ENCODE data around the gene GAPDH. TPM values are rescaled to one million over a fixed set of nuclear protein-coding genes. Genes with fewer than 3 reads are reported as not detected.
"Not testable (repeated sequence)": the region's sequence is repeated elsewhere in the genome, so short reads cannot be mapped to it uniquely, and the experiment has no call there.

GAPDH gene
- total and polyA plus RNA-seq, 2 donors, result 1,220 to 3,026 TPM

DNA sequence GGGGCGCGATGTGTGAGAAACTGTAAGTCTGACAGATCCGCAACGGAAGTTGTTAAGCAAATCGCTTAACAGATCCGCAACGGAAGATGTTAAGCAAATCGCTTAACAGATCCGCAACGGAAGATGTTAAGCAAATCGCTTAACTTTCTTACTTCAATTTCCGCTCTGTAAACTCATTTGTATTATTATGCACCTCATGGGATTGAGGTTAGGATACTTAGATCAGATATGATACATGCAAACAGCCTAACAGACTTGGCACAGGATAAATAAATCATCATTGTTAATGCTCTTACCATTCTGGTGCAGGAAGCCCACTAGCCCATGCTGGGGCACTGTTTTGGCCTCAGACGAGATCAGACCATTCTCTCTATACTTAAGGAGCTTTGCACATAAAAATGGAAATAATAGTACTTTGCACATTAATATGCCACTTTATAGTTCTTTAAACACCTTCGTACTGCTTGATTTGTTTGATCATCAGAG, 40.0 kb upstream of the GAPDH start:
- peak overlapping the region; percentile 74 to 98 for H3K4me3 ChIP-seq (ENCODE audit: low read length in 2 of 2)
- WGBS, result 2% methylated on average over 14 of the region's 14 CpGs
- H3K27ac ChIP-seq (ENCODE audit: low read depth in 1 of 2, low read length in 1 of 2), result peak overlapping the region; percentile 99
- peak in 3 of 9 donors; percentile 18 to 37 (median 27) for DNase-seq (ENCODE audit: low read depth in 6 of 9, low spot score in 9 of 9)
- H3K9me3 ChIP-seq (ENCODE audit: control insufficient read depth in 2 of 2, insufficient read depth in 1 of 2, low read length in 1 of 2), result no peaks in the 10 kb centered on the region
- peaks cover 24 to 51% of the 10 kb centered on the region in 2 donors for H3K36me3 ChIP-seq (ENCODE audit: control insufficient read depth in 2 of 2, insufficient read depth in 2 of 2, low read length in 1 of 2)
- H3K27me3 ChIP-seq (ENCODE audit: control insufficient read depth in 2 of 2, insufficient read depth in 1 of 2, low read length in 1 of 2), result no peaks in the 10 kb centered on the region
- peaks cover 21 to 22% of the 10 kb centered on the region in 2 donors for H3K4me1 ChIP-seq (ENCODE audit: control insufficient read depth in 2 of 2, insufficient read depth in 2 of 2, low read length in 2 of 2)

DNA sequence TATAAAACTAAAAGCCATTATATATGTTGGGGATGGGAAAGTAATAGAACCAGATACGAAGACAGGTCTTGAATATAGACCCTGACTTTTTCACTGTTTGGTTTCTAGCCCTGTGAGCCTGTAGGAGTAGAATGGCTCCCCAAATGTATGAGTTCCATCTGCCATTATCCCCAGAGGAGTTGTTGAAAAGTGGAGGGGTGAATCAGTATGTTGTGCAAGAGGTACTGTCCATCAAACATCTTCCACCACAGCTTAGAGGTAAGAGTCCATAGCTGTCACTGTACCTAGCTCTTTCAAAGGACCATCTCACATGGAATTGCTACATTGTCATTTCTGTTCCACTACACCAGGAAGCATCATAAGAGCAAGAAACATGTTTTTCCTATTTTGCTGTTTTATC, 39.3 kb upstream of the GAPDH start:
- WGBS, result 90% methylated on average over 1 of the region's 1 CpG
- Histone ChIP-seq H3K4me1 (ENCODE audit: control insufficient read depth in 2 of 2, insufficient read depth in 2 of 2, low read length in 2 of 2) (peaks cover 21 to 22% of the 10 kb centered on the region in 2 donors), H3K36me3 (ENCODE audit: control insufficient read depth in 2 of 2, insufficient read depth in 2 of 2, low read length in 1 of 2) (peaks cover 30 to 57% of the 10 kb centered on the region in 2 donors)

DNA sequence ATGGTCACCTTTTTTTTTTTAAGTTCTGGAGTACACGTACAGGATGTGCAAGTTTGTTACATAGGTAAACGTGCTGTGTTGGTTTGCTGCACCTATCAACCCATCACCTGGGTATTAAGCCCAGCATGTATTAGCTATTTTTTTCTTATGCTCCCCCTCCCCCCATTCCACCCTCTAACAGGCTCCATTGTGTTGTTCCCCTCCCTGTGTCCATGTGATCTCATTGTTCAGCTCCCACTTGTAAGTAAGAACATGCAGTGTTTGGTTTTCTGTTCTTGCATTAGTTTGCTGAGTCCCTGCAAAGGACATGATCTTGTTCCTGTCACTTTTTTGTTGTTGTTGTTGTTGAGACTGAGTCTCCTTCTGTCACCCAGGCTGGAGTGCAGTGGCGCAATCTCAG, 37.0 kb upstream of the GAPDH start:
- not testable (repeated sequence) for DNase-seq (ENCODE audit: low read depth in 6 of 9, low spot score in 9 of 9); H3K27me3 ChIP-seq (ENCODE audit: control insufficient read depth in 2 of 2, insufficient read depth in 1 of 2, low read length in 1 of 2); H3K4me3 ChIP-seq (ENCODE audit: low read length in 2 of 2); H3K9me3 ChIP-seq (ENCODE audit: control insufficient read depth in 2 of 2, insufficient read depth in 1 of 2, low read length in 1 of 2); H3K27ac ChIP-seq (ENCODE audit: low read depth in 1 of 2, low read length in 1 of 2)
- H3K36me3 ChIP-seq (ENCODE audit: control insufficient read depth in 2 of 2, insufficient read depth in 2 of 2, low read length in 1 of 2), result peaks cover 42 to 67% of the 10 kb centered on the region in 2 donors
- 85% methylated on average over 3 of the region's 3 CpGs for WGBS
- peaks cover 17 to 19% of the 10 kb centered on the region in 2 donors for H3K4me1 ChIP-seq (ENCODE audit: control insufficient read depth in 2 of 2, insufficient read depth in 2 of 2, low read length in 2 of 2)

More for the DNA sequence above, 39.3 kb upstream of the GAPDH start:
- peak overlapping the region; percentile 31 to 99 for H3K27ac ChIP-seq (ENCODE audit: low read depth in 1 of 2, low read length in 1 of 2)
- peak overlapping the region; percentile 74 to 98 for H3K4me3 ChIP-seq (ENCODE audit: low read length in 2 of 2)
- DNase-seq (ENCODE audit: low read depth in 6 of 9, low spot score in 9 of 9), result no peak
- H3K9me3 ChIP-seq (ENCODE audit: control insufficient read depth in 2 of 2, insufficient read depth in 1 of 2, low read length in 1 of 2), result no peaks in the 10 kb centered on the region
- H3K27me3 ChIP-seq (ENCODE audit: control insufficient read depth in 2 of 2, insufficient read depth in 1 of 2, low read length in 1 of 2), result no peaks in the 10 kb centered on the region

DNA sequence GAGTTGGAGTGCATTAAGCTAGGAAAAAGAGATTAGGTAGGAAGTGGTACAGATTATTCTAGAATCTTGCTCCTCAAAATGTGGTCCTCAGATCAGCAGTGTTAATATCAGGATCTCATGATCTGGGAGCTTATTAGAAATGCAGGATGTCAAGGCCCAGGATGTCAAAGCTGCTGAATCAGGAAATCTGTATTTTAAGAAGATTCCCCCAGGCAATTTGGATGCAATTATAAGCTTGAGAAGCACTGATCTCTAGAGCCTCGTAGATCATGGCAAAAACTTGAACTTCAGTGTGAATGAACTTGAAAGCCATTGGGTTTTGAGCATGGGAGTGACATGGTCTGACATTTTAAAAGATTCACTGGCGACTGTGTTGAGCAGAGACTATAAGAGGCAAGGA, 33.9 kb upstream of the GAPDH start:
- Histone ChIP-seq H3K9me3 (ENCODE audit: control insufficient read depth in 2 of 2, insufficient read depth in 1 of 2, low read length in 1 of 2) (no peaks in the 10 kb centered on the region), H3K4me3 (ENCODE audit: low read length in 2 of 2) (no peak overlapping the region), H3K4me1 (ENCODE audit: control insufficient read depth in 2 of 2, insufficient read depth in 2 of 2, low read length in 2 of 2) (peaks cover 8 to 12% of the 10 kb centered on the region in 2 donors), H3K27ac (ENCODE audit: low read depth in 1 of 2, low read length in 1 of 2) (no peak overlapping the region), H3K27me3 (ENCODE audit: control insufficient read depth in 2 of 2, insufficient read depth in 1 of 2, low read length in 1 of 2) (no peaks in the 10 kb centered on the region), H3K36me3 (ENCODE audit: control insufficient read depth in 2 of 2, insufficient read depth in 2 of 2, low read length in 1 of 2) (peaks cover 61 to 84% of the 10 kb centered on the region in 2 donors)
- no peak for DNase-seq (ENCODE audit: low read depth in 6 of 9, low spot score in 9 of 9)
- 96% methylated on average over 2 of the region's 2 CpGs for WGBS

DNA sequence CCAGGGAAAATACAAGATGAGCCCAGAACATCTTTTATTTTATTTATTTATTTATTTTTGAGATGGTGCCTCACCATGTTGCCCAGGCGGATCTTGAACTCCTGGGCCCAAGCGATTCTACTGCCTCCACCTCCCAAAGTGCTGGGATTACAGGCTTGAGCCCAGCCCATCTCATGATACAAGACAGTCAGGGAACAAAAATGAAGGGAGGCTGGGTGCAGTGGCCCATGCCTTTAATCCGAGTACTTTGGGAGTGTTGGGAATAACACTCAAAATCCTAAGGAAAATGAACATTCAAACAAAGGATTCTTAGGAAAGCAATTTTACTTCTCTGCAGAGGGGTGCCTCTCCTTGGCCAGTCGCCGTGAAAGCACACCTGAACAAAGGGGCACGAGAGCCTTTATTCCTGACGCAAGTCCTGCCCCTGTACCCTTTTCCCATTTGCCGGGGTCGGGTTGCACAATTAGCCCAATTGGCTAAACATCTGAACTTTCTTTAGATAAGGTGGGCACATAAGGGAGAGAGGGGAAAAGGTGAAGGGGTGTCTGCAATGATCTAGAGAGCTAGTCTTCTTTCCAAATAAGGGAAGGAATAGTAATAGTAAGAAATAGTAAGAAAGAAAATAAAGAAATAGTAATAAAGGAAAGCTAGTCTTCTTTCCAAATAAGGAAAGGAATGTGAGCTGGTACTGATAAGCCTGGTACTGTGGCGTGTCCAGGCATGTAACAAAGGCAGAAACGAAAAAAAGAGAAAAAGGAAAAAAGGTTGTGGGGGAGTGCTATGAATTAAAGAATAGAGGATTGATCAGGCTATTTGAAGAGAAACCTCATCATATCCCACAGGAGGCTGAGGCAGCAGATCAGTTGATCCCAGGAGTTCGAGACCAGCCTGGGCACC, 27.0 kb upstream of the GAPDH start:
- no peak overlapping the region for H3K4me3 ChIP-seq (ENCODE audit: low read length in 2 of 2)
- WGBS, result 96% methylated on average over 12 of the region's 12 CpGs
- peaks cover 56 to 78% of the 10 kb centered on the region in 2 donors for H3K36me3 ChIP-seq (ENCODE audit: control insufficient read depth in 2 of 2, insufficient read depth in 2 of 2, low read length in 1 of 2)
- H3K27me3 ChIP-seq (ENCODE audit: control insufficient read depth in 2 of 2, insufficient read depth in 1 of 2, low read length in 1 of 2), result no peaks in the 10 kb centered on the region
- no peaks in the 10 kb centered on the region for H3K4me1 ChIP-seq (ENCODE audit: control insufficient read depth in 2 of 2, insufficient read depth in 2 of 2, low read length in 2 of 2)
- no peak for DNase-seq (ENCODE audit: low read depth in 6 of 9, low spot score in 9 of 9)
- H3K9me3 ChIP-seq (ENCODE audit: control insufficient read depth in 2 of 2, insufficient read depth in 1 of 2, low read length in 1 of 2), result no peaks in the 10 kb centered on the region
- no peak overlapping the region for H3K27ac ChIP-seq (ENCODE audit: low read depth in 1 of 2, low read length in 1 of 2)

DNA sequence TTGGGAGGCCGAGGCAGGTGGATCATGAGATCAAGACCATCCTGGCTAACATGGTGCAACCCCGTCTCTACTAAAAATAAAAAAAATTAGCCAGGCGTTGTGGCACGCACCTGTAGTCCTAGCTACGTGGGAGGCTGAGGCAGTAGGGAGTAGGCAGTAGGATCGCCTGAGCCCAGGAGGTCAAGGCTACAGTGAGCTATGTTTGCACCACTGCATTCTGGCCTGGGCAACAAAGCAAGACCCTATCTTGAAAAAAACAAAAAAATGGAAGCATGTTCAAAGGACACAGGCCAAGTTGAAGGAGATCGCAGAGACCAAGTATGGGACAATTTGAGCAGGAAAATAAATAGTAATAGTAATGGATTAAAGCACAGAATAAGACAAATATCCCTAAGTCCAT, 26.2 kb upstream of the GAPDH start:
- peaks cover 58 to 83% of the 10 kb centered on the region in 2 donors for H3K36me3 ChIP-seq (ENCODE audit: control insufficient read depth in 2 of 2, insufficient read depth in 2 of 2, low read length in 1 of 2)
- DNase-seq (ENCODE audit: low read depth in 6 of 9, low spot score in 9 of 9), result no peak
- WGBS, result 84% methylated on average over 7 of the region's 7 CpGs
- no peaks in the 10 kb centered on the region for H3K4me1 ChIP-seq (ENCODE audit: control insufficient read depth in 2 of 2, insufficient read depth in 2 of 2, low read length in 2 of 2)
- no peak overlapping the region for H3K4me3 ChIP-seq (ENCODE audit: low read length in 2 of 2)
- no peaks in the 10 kb centered on the region for H3K9me3 ChIP-seq (ENCODE audit: control insufficient read depth in 2 of 2, insufficient read depth in 1 of 2, low read length in 1 of 2)
- H3K27ac ChIP-seq (ENCODE audit: low read depth in 1 of 2, low read length in 1 of 2), result no peak overlapping the region
- H3K27me3 ChIP-seq (ENCODE audit: control insufficient read depth in 2 of 2, insufficient read depth in 1 of 2, low read length in 1 of 2), result no peaks in the 10 kb centered on the region

DNA sequence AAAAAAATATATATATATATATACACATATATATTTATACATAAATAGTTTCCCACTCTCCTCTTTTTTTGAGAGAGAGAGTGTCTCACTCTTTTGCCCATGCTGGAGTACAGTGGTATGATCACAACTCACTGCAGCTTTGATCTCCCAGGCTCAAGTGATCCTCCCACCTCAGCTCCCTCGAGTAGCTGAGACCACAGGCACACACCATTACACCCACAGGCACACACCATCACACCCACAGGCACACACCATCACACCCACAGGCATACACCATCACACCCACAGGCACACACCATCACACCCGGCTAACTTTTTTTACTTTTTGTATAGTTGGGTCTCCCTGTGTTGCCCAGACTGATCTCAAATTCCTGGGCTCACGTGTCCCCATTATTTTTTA, 14.1 kb upstream of the GAPDH start:
- no peak overlapping the region for H3K27ac ChIP-seq (ENCODE audit: low read depth in 1 of 2, low read length in 1 of 2)
- H3K4me3 ChIP-seq (ENCODE audit: low read length in 2 of 2), result no peak overlapping the region
- H3K4me1 ChIP-seq (ENCODE audit: control insufficient read depth in 2 of 2, insufficient read depth in 2 of 2, low read length in 2 of 2), result no peaks in the 10 kb centered on the region
- peaks cover 82 to 94% of the 10 kb centered on the region in 2 donors for H3K36me3 ChIP-seq (ENCODE audit: control insufficient read depth in 2 of 2, insufficient read depth in 2 of 2, low read length in 1 of 2)
- no peaks in the 10 kb centered on the region for H3K27me3 ChIP-seq (ENCODE audit: control insufficient read depth in 2 of 2, insufficient read depth in 1 of 2, low read length in 1 of 2)
- 71% methylated on average over 3 of the region's 3 CpGs for WGBS
- no peaks in the 10 kb centered on the region for H3K9me3 ChIP-seq (ENCODE audit: control insufficient read depth in 2 of 2, insufficient read depth in 1 of 2, low read length in 1 of 2)
- DNase-seq (ENCODE audit: low read depth in 6 of 9, low spot score in 9 of 9), result no peak

DNA sequence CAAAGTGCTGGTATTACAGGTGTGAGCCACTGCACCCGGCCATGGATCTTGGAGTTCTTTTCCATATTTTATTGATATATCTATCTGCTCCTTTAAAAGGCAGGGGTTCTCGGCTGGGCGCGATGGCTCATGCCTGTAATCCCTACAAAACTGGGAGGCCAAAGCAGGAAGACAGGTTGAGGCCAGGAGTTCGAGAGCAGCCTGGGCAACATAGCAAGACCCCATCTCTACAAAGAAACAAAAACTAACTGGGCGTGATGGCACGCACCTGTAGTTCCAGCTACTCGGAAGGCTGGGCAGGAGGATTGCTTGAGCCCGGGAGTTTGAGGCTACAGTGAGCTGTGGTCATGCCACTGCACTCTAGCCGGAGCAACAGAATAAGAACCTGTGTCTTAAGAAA, 12.1 kb upstream of the GAPDH start:
- Histone ChIP-seq H3K36me3 (ENCODE audit: control insufficient read depth in 2 of 2, insufficient read depth in 2 of 2, low read length in 1 of 2) (peaks cover 86 to 95% of the 10 kb centered on the region in 2 donors), H3K27ac (ENCODE audit: low read depth in 1 of 2, low read length in 1 of 2) (no peak overlapping the region), H3K9me3 (ENCODE audit: control insufficient read depth in 2 of 2, insufficient read depth in 1 of 2, low read length in 1 of 2) (no peaks in the 10 kb centered on the region), H3K4me3 (ENCODE audit: low read length in 2 of 2) (no peak overlapping the region), H3K4me1 (ENCODE audit: control insufficient read depth in 2 of 2, insufficient read depth in 2 of 2, low read length in 2 of 2) (no peaks in the 10 kb centered on the region), H3K27me3 (ENCODE audit: control insufficient read depth in 2 of 2, insufficient read depth in 1 of 2, low read length in 1 of 2) (no peaks in the 10 kb centered on the region)
- no peak for DNase-seq (ENCODE audit: low read depth in 6 of 9, low spot score in 9 of 9)
- 90% methylated on average over 10 of the region's 10 CpGs for WGBS

DNA sequence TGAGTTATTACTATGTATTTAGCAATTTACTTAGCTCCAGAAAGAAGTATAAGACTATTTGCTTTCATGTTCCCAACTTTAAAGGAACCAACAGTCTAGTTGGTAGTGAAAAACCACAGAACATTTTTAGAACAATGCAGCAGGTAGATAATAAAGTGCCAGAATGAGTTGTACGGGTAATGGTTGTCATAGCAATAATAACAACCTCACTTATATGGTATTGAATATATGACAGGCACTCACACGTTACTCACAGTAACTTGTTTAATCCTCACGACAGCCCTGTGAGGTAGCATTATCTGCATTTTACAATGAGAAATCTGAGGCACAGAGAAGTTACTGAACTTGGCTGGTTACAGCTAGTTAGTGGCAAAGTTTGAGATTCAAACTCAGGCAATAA, 10.6 kb upstream of the GAPDH start:
- Histone ChIP-seq H3K27ac (ENCODE audit: low read depth in 1 of 2, low read length in 1 of 2) (no peak overlapping the region), H3K27me3 (ENCODE audit: control insufficient read depth in 2 of 2, insufficient read depth in 1 of 2, low read length in 1 of 2) (no peaks in the 10 kb centered on the region), H3K4me1 (ENCODE audit: control insufficient read depth in 2 of 2, insufficient read depth in 2 of 2, low read length in 2 of 2) (no peaks in the 10 kb centered on the region), H3K36me3 (ENCODE audit: control insufficient read depth in 2 of 2, insufficient read depth in 2 of 2, low read length in 1 of 2) (peaks cover 91 to 96% of the 10 kb centered on the region in 2 donors), H3K4me3 (ENCODE audit: low read length in 2 of 2) (no peak overlapping the region), H3K9me3 (ENCODE audit: control insufficient read depth in 2 of 2, insufficient read depth in 1 of 2, low read length in 1 of 2) (no peaks in the 10 kb centered on the region)
- WGBS, result 94% methylated on average over 3 of the region's 3 CpGs
- DNase-seq (ENCODE audit: low read depth in 6 of 9, low spot score in 9 of 9), result no peak
